Spleen (tissue), 11 donors: Measurements from ENCODE around the gene CDCA8. TPM values are rescaled to one million over a fixed set of nuclear protein-coding genes. Genes with fewer than 3 reads are reported as not detected.

Experiments
- DNase-seq: peaks from one replicate; pipeline ENCODE4 v3.0.0-alpha.2; 2020
- H3K27ac ChIP-seq, 8 donors: fragments of 200-600 bp; sonication (generic) in 7 of 8; 1 replicate in 4 of 8; 2 replicates in 4 of 8; pipeline versions ENCODE4 v1.5.0 to v1.8.0; 2016 to 2021; ENCODE audit warnings: inconsistent platforms in 4 of 8, mild to moderate bottlenecking in 4 of 8, moderate library complexity in 1 of 8
- H3K27me3 ChIP-seq, 7 donors: fragments of 200-600 bp; sonication (generic) in 6 of 7; replicated peaks in 1 of 7; 1 replicate in 4 of 7; 2 replicates in 3 of 7; pipeline versions ENCODE4 v1.5.0 to v1.8.0; 2016 to 2021; ENCODE audit warnings: inconsistent platforms in 3 of 7, mild to moderate bottlenecking in 1 of 7
- H3K36me3 ChIP-seq, 6 donors: fragments of 200-600 bp; sonication (generic) in 5 of 6; 1 replicate in 4 of 6; 2 replicates in 2 of 6; pipeline versions ENCODE4 v1.5.0 to v1.8.0; 2016 to 2021; ENCODE audit warnings: inconsistent platforms in 2 of 6
- H3K4me1 ChIP-seq, 6 donors: fragments of 200-600 bp; sonication (generic) in 5 of 6; 1 replicate in 3 of 6; 2 replicates in 3 of 6; pipeline versions ENCODE4 v1.5.0 to v1.8.0; 2016 to 2021; ENCODE audit warnings: inconsistent platforms in 3 of 6
- H3K4me3 ChIP-seq, 8 donors: fragments of 200-600 bp; sonication (generic) in 7 of 8; 1 replicate in 4 of 8; 2 replicates in 4 of 8; pipeline versions ENCODE4 v1.5.0 to v1.8.0; 2016 to 2021; ENCODE audit warnings: inconsistent platforms in 4 of 8, mild to moderate bottlenecking in 4 of 8, moderate library complexity in 2 of 8
- H3K9me3 ChIP-seq, 8 donors: fragments of 200-600 bp; sonication (generic) in 7 of 8; 1 replicate in 4 of 8; 2 replicates in 4 of 8; pipeline versions ENCODE4 v1.5.0 to v1.8.0; 2016 to 2021; ENCODE audit warnings: inconsistent platforms in 4 of 8
- POLR2A ChIP-seq, 3 donors: fragments of 450-650 bp; IDR thresholded peaks; one replicate each; pipeline ENCODE4 v1.5.1; 2017; ENCODE audit warnings: antibody characterized with exemption in 3 of 3, mild to moderate bottlenecking in 1 of 3
- POLR2AphosphoS5 ChIP-seq, 3 donors: sonication (generic); formaldehyde crosslinking; IDR thresholded peaks; one replicate each; pipeline ENCODE4 v1.5.1; 2017; ENCODE audit warnings: antibody characterized with exemption in 3 of 3
- WGBS, 5 donors: extraction: QIAGEN DNeasy Blood & Tissue Kit in 3 of 5; methylation state at CpG; one replicate each; pipeline versions ENCODE4 v1.1.5 to v1.1.7; 2013 to 2018; 5-methylcytosine and 5-hydroxymethylcytosine counted together
- intact Hi-C: fragments of 100-400 bp; cut with DNase I; formaldehyde crosslinking; loops from one replicate; pipeline ENCODE4 v1.15.0; 2023; ENCODE audit warnings: low total_unique reads
- polyA plus RNA-seq, 3 donors: library from polyadenylated mRNA; stranded (reverse); fragments of 200-250 nt; gene quantifications; one replicate each; pipeline ENCODE4 v1.2.1, GENCODE V29; 2013
- total RNA-seq, 7 donors: library from RNA; depleted of rRNA in 3 of 7; stranded (reverse); fragments of >200 nt in 3 of 7; fragmentation: NEBNext Ultra II Directional in 4 of 7; extraction: Animal tissue kit (Norgen Biotek cat#: 25700) in 4 of 7; gene quantifications; one replicate each; pipeline versions ENCODE4 v1.1.0 to v1.2.1, GENCODE V29; 2016 to 2021
- TF ChIP-seq, protein P1 (sequence below), 11 experiments: fragments of 200-600 bp in 7 of 11; fragments of 450-650 bp in 4 of 11; sonication (generic) in 4 of 11; IDR thresholded peaks in 8 of 11; conservative IDR thresholded peaks in 3 of 11; 1 replicate in 7 of 11; 2 replicates in 4 of 11; pipeline versions ENCODE4 v1.4.0 to v1.8.0; 2016 to 2021; ENCODE audit warnings: antibody characterized with exemption in 11 of 11, inconsistent platforms in 4 of 11, mild to moderate bottlenecking in 1 of 11
- donor health status: healthy with polysubstance abuse.
- donor health status: DM: no; HTN: no; CAD: no; lungs with moderate emphysema.
- donor health status: DM: no; HTN: no; CAD: no.
- donor health status: Bipolar disorder and iron deficiency.
- donor health status: healthy.
- donor health status: DM: no; HTN: no; CAD: no.
- donor health status: DM: yes; HTN: yes; CAD: no.

CDCA8 gene
- total and polyA plus RNA-seq, 10 donors = 1.2 to 8.2 (median 4.1) TPM

DNA sequence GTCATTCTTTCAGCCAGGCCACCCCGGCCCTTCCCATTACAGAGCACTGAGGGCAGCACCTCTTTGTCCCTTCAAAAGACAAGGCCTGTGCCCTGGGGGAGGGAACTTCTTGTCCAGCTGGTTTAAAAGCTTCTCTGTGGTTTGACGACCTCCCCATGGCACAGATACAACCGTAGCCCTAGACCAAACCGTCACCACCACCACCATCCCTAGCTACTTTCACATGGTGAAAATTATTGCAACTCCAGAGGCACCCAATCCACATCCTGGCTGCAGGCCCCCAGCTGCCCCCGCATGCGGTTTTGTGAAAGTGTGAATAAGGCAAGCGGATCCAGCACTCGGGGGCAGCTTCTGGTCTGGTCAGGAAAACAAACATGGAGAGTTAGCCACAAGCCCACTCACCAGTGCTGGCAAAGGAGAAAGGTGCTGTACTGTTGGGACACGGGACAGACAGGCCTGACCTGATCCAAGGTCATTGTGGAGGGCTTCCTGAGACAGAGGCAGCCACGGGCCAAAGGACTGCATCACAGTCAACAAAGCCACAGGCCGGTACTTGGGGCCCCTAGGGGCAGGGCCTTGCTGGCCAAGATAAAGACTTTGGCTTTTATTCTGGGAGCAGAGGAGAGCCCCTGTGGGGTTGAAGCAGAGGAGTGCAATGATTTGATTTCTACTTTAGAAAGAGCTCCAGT, 31.2 kb downstream of the CDCA8 start:
- DNase-seq = no peak
- no peaks in the 10 kb centered on the region for H3K4me1 ChIP-seq
- H3K36me3 ChIP-seq = no peaks in the 10 kb centered on the region
- H3K4me3 ChIP-seq = no peak overlapping the region
- H3K9me3 ChIP-seq = no peaks in the 10 kb centered on the region
- intact Hi-C loops = no loop called here
- 59 to 69% (median 60%) methylated on average over 11 of the region's 11 CpGs for WGBS, 5 donors
- TF ChIP-seq, protein P1, sequence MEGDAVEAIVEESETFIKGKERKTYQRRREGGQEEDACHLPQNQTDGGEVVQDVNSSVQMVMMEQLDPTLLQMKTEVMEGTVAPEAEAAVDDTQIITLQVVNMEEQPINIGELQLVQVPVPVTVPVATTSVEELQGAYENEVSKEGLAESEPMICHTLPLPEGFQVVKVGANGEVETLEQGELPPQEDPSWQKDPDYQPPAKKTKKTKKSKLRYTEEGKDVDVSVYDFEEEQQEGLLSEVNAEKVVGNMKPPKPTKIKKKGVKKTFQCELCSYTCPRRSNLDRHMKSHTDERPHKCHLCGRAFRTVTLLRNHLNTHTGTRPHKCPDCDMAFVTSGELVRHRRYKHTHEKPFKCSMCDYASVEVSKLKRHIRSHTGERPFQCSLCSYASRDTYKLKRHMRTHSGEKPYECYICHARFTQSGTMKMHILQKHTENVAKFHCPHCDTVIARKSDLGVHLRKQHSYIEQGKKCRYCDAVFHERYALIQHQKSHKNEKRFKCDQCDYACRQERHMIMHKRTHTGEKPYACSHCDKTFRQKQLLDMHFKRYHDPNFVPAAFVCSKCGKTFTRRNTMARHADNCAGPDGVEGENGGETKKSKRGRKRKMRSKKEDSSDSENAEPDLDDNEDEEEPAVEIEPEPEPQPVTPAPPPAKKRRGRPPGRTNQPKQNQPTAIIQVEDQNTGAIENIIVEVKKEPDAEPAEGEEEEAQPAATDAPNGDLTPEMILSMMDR (IDR thresholded peaks at IDR 0.05 in 8 of 11, conservative IDR thresholded peaks at IDR 0.05 in 3 of 11) = no peak
- TF ChIP-seq POLR2A (IDR thresholded peaks at IDR 0.05) (no peak), POLR2AphosphoS5 (IDR thresholded peaks at IDR 0.05) (no peak)
- H3K27me3 ChIP-seq = peaks cover 0 to 51% (median 0%) of the 10 kb centered on the region in 7 donors
- H3K27ac ChIP-seq = no peak overlapping the region

GRCh38 chr1:37724575-37724974, 32.3 kb downstream of the CDCA8 start:
- Histone ChIP-seq H3K27me3 (peaks cover 0 to 47% (median 0%) of the 10 kb centered on the region in 7 donors), H3K27ac (no peak overlapping the region), H3K4me1 (no peaks in the 10 kb centered on the region), H3K4me3 (no peak overlapping the region), H3K9me3 (no peaks in the 10 kb centered on the region), H3K36me3 (no peaks in the 10 kb centered on the region)
- DNase-seq = no peak
- intact Hi-C loops = no loop called here
- 84 to 93% (median 87%) methylated on average over 6 of the region's 6 CpGs for WGBS, 5 donors
- TF ChIP-seq, protein P1 (IDR thresholded peaks at IDR 0.05 in 8 of 11, conservative IDR thresholded peaks at IDR 0.05 in 3 of 11) = no peak
- no peak for TF ChIP-seq POLR2AphosphoS5 (IDR thresholded peaks at IDR 0.05)
- TF ChIP-seq POLR2A (IDR thresholded peaks at IDR 0.05) = no peak

GRCh38 chr1:37725851-37726613, 33.7 kb downstream of the CDCA8 start:
- TF ChIP-seq POLR2A (IDR thresholded peaks at IDR 0.05) (no peak), POLR2AphosphoS5 (IDR thresholded peaks at IDR 0.05) (no peak)
- TF ChIP-seq, protein P1 (IDR thresholded peaks at IDR 0.05 in 8 of 11, conservative IDR thresholded peaks at IDR 0.05 in 3 of 11) = no peak
- H3K4me1 ChIP-seq = no peaks in the 10 kb centered on the region
- no peak for DNase-seq
- WGBS, 5 donors = 69 to 74% (median 70%) methylated on average over 13 to 14 of the region's 14 CpGs
- no peak overlapping the region for H3K4me3 ChIP-seq
- no peak overlapping the region for H3K27ac ChIP-seq
- H3K27me3 ChIP-seq = peaks cover 0 to 45% (median 0%) of the 10 kb centered on the region in 7 donors
- intact Hi-C loops = no loop called here
- H3K9me3 ChIP-seq = no peaks in the 10 kb centered on the region
- H3K36me3 ChIP-seq = no peaks in the 10 kb centered on the region
